OCI-LY7 (cell line): Measurements from ENCODE around the gene LGR6. TPM values are rescaled to one million over a fixed set of nuclear protein-coding genes. Genes with fewer than 3 reads are reported as not detected.

Experiments used
- BruUV-seq: library from RNA; stranded (reverse); fragments of 400-500 nt; replicated peaks from 2 replicates; lab custom pipeline; 2021; lab: Mats Ljungman, UMichigan
- CTCF ChIA-PET: fragments of 300-600 bp; sonication (Branson Sonifier 250); formaldehyde crosslinking; loops from one replicate; lab custom pipeline; 2022; ENCODE audit warnings: antibody characterized with exemption; ENCODE audit not compliant: unreplicated experiment; lab: Charles Lee
- POLR2A ChIA-PET: fragments of 300-600 bp; sonication (Branson Sonifier 250); formaldehyde crosslinking; loops from one replicate; lab custom pipeline; 2022; ENCODE audit warnings: antibody characterized with exemption; lab: Charles Lee
- DNase-seq: peaks from one replicate; pipeline ENCODE4 v3.0.0-alpha.2; 2015; ENCODE audit warnings: low spot score
- H2AFZ ChIP-seq: fragments of 200-600 bp; sonication (generic), shearing (Covaris generic); 2 replicates; pipeline ENCODE4 v1.6.1; 2014; ENCODE audit warnings: mild to moderate bottlenecking, antibody characterized with exemption, low read length, moderate library complexity
- H3K27ac ChIP-seq: fragments of 200-600 bp; sonication (generic); 2 replicates; pipeline ENCODE4 v1.5.1; 2014; ENCODE audit warnings: mixed run types, low read depth, mild to moderate bottlenecking, moderate library complexity, low read length, inconsistent platforms; ENCODE audit not compliant: poor library complexity, severe bottlenecking
- H3K36me3 ChIP-seq: fragments of 200-600 bp; sonication (generic); 2 replicates; pipeline ENCODE4 v1.6.1; 2014; ENCODE audit warnings: mild to moderate bottlenecking, antibody characterized with exemption, low read length, moderate library complexity, mixed read lengths; ENCODE audit not compliant: insufficient read depth
- H3K4me1 ChIP-seq: fragments of 200-600 bp; sonication (generic); 2 replicates; pipeline ENCODE4 v1.5.1; 2014; ENCODE audit warnings: mild to moderate bottlenecking, low read length; ENCODE audit not compliant: insufficient read depth, poor library complexity, severe bottlenecking
- H3K4me2 ChIP-seq: fragments of 200-600 bp; sonication (generic); 2 replicates; pipeline ENCODE4 v1.6.1; 2014; ENCODE audit warnings: mild to moderate bottlenecking, low read length
- H3K4me3 ChIP-seq: fragments of 200-600 bp; sonication (generic); 2 replicates; pipeline ENCODE4 v1.5.1; 2014; ENCODE audit warnings: mild to moderate bottlenecking, low read depth, low read length; ENCODE audit not compliant: poor library complexity, severe bottlenecking
- H3K79me2 ChIP-seq: fragments of 200-600 bp; sonication (generic); 2 replicates; pipeline ENCODE4 v1.6.1; 2016; ENCODE audit warnings: low read depth, mild to moderate bottlenecking, low read length, moderate library complexity, mixed read lengths; ENCODE audit not compliant: insufficient read depth
- H3K9me2 ChIP-seq: fragments of 200-600 bp; sonication (generic); 2 replicates; pipeline ENCODE4 v1.6.1; 2016; ENCODE audit warnings: mild to moderate bottlenecking, low read length, mixed read lengths; ENCODE audit not compliant: insufficient read depth
- H3K9me3 ChIP-seq: fragments of 200-600 bp; sonication (generic); 2 replicates; pipeline ENCODE4 v1.6.1; 2014; ENCODE audit warnings: mild to moderate bottlenecking, mixed run types, low read length, mixed read lengths
- H4K20me1 ChIP-seq: fragments of 200-600 bp; sonication (generic); 2 replicates; pipeline ENCODE4 v1.6.1; 2014; ENCODE audit warnings: mild to moderate bottlenecking, antibody characterized with exemption, low read length, moderate library complexity, mixed read lengths; ENCODE audit not compliant: insufficient read depth
- EZH2phosphoT487 ChIP-seq: fragments of 200-600 bp; sonication (generic); IDR thresholded peaks from 2 replicates; pipeline ENCODE4 v1.6.1; 2018; ENCODE audit warnings: low read depth, borderline replicate concordance, mild to moderate bottlenecking, mixed run types, antibody characterized with exemption, low read length, moderate library complexity, mixed read lengths
- intact Hi-C: fragments of 100-400 bp; cut with micrococcal nuclease; formaldehyde crosslinking; loops from one replicate; pipeline ENCODE4 v1.10.0; 2022; ENCODE audit not compliant: unreplicated experiment
- total RNA-seq, 2 experiments: library from RNA; depleted of rRNA in 1 of 2; stranded (reverse); fragments of >200 nt in 1 of 2; shearing (Covaris generic) in 1 of 2; gene quantifications; 2 replicates each; pipeline ENCODE4 v1.2.3, GENCODE V29; 2014 to 2022
- TF ChIP-seq, protein P1 (sequence below): fragments of 200-600 bp; sonication (generic); conservative IDR thresholded peaks from 2 replicates; pipeline ENCODE4 v1.5.1; 2014; ENCODE audit warnings: mild to moderate bottlenecking, antibody characterized with exemption, low read length, moderate library complexity, mixed read lengths

LGR6 gene
- total RNA-seq, 2 experiments from 2014 or later, result not detected

DNA sequence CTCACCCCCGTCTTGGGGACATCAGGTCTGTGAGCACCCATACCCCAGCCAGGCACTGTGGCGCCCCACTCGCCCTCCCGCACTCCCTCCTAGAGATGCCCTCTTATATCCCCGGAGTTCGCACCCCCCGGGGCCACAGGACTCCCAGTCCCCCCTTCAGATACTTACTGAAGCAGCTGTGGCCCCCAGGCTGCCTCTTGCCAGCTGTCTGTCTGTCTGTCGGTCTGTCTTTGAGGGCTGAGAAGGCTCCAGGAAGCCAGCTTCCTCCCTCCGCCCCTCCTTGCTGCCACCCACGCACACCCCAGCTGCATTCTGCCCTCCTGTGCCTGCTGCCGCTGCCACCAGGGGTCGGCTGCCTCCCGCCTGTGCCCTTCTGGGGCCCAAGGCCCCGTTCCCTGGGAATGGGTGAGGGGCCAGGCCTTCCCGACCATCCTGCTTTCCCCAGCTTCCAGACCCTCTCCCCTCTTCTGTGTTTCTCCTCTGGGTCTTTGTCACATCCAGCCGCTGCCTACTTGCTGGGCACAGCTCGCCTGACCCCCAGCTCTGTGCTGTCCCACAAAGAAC lies 33.1 kb upstream of the LGR6 start, which contains the start of gene PTPN7:
Gene PTPN7 (minus strand): TSS at position 226 of the 564 bp plus-strand sequence. CDS start 1,200 bp downstream, outside the sequence.
- peak within 1 kb of the TSS; percentile 73 for H3K4me3 ChIP-seq
- intact Hi-C loops, result no loop called here
- ChIA-PET POLR2A (interaction anchor here (0.7 to 1.9 kb wide), 5 partner anchors 14 to 206 kb away, joined by 3 to 11 read pairs (median 4); partner anchors contain the start of gene ARL8A), CTCF (interaction anchor here (0.5 to 0.6 kb wide), 2 partner anchors 1015 to 1140 kb away, joined by 3 read pairs; no protein-coding TSS in a partner anchor)
- H3K36me3 ChIP-seq, result peaks cover 25% of the 10 kb centered on the region
- no peaks in the 10 kb centered on the region for H3K9me2 ChIP-seq
- H3K4me1 ChIP-seq, result peaks cover 98% of the 10 kb centered on the region
- peak within 1 kb of the TSS; percentile 89 for H3K27ac ChIP-seq
- BruUV-seq, result TSS peak; percentile 72
- H3K79me2 ChIP-seq, result peaks cover 30% of the 10 kb centered on the region; the same call in 1 of the 2 replicates
- no peak for TF ChIP-seq EZH2phosphoT487
- TF ChIP-seq, protein P1, sequence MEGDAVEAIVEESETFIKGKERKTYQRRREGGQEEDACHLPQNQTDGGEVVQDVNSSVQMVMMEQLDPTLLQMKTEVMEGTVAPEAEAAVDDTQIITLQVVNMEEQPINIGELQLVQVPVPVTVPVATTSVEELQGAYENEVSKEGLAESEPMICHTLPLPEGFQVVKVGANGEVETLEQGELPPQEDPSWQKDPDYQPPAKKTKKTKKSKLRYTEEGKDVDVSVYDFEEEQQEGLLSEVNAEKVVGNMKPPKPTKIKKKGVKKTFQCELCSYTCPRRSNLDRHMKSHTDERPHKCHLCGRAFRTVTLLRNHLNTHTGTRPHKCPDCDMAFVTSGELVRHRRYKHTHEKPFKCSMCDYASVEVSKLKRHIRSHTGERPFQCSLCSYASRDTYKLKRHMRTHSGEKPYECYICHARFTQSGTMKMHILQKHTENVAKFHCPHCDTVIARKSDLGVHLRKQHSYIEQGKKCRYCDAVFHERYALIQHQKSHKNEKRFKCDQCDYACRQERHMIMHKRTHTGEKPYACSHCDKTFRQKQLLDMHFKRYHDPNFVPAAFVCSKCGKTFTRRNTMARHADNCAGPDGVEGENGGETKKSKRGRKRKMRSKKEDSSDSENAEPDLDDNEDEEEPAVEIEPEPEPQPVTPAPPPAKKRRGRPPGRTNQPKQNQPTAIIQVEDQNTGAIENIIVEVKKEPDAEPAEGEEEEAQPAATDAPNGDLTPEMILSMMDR, result peak; percentile 63
- no peaks in the 10 kb centered on the region for H4K20me1 ChIP-seq
- no peaks in the 10 kb centered on the region for H3K9me3 ChIP-seq
- DNase-seq, result peak; percentile 69
- H3K4me2 ChIP-seq, result peak within 1 kb of the TSS; percentile 95
- H2AFZ ChIP-seq, result peak within 1 kb of the TSS; percentile 24; the same call in 1 of the 2 replicates

DNA sequence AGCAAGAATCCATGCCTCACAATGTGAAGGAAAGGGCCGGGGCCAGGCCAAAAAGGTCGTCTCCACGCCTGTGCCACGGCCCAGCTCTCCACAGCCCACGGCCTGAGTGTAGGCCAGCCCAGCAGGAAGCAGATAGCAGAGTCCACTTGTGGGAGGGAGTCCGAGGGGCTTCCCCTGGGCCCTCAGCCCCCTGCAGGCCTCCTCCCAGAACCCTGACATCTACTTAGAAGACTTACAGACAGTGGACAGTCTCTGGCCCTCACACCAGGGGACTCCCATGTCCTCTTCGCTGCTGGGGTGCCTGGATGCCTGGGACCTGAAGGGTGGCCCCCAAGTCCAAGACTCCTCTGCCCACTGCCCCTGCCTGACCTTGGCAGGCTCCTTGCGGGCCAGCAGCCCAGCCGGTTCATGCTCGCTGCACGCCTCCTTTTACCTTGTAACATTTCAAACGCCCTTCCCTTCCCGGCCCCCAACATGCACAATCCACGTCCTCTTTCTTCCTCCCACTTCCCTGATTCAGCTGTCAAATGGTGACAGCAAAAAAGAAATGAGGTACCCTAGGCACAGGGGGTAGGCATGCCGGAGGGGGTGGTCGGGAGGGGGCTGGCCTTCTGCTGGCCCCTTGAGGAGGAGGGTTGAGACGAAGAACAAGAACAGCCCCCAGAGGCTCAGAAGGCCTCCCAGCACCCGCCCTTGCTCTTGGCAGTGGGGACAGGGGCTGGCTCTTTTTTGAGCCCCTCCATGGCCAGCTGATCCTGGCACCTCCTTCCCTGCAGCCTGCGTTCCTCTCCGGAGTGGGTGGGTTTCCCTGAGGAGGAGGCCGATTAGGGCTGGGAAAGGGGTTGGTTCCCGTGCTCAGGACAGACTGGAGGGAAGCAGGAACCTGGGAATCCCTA lies 32.2 kb upstream of the LGR6 start:
- peaks cover 30% of the 10 kb centered on the region; the same call in 1 of the 2 replicates for H3K79me2 ChIP-seq
- H3K27ac ChIP-seq, result peak overlapping the region; percentile 89
- DNase-seq, result peak; percentile 17
- ChIA-PET CTCF (interaction anchor here (0.6 kb wide), 1 partner anchor 1140 kb away, joined by 3 read pairs; no protein-coding TSS in a partner anchor), POLR2A (interaction anchor here (0.8 to 1.9 kb wide), 2 partner anchors 17 to 207 kb away, joined by 3 to 11 read pairs; partner anchors contain the start of gene ARL8A)
- H3K4me1 ChIP-seq, result peaks cover 94% of the 10 kb centered on the region
- TF ChIP-seq EZH2phosphoT487, result no peak
- TF ChIP-seq, protein P1, result no peak
- no peaks in the 10 kb centered on the region for H3K9me3 ChIP-seq
- no peaks in the 10 kb centered on the region for H3K9me2 ChIP-seq
- no peaks in the 10 kb centered on the region for H4K20me1 ChIP-seq
- peaks cover 17% of the 10 kb centered on the region for H3K36me3 ChIP-seq
- peak overlapping the region; percentile 95 for H3K4me2 ChIP-seq
- no peak overlapping the region; the same call in 1 of the 2 replicates for H2AFZ ChIP-seq
- intact Hi-C loops, result no loop called here
- H3K4me3 ChIP-seq, result peak overlapping the region; percentile 73
- no TSS peak for BruUV-seq
